Suprapubic skin (tissue), 4 donors: ENCODE results near the gene CLIC4. TPM values are rescaled to one million over a fixed set of nuclear protein-coding genes. Genes with fewer than 3 reads are reported as not detected.
"Not testable (repeated sequence)": the region's sequence is repeated elsewhere in the genome, so short reads cannot be mapped to it uniquely, and the experiment has no call there.

Experiments
- DNase-seq, 2 donors: peaks; one replicate each; pipeline ENCODE4 v3.0.0-alpha.2; 2019; ENCODE audit warnings: low spot score in 2 of 2
- H3K27ac ChIP-seq: fragments of 200-600 bp; sonication (generic); one replicate; pipeline ENCODE4 v1.5.1; 2019
- H3K27me3 ChIP-seq: fragments of 200-600 bp; sonication (generic); one replicate; pipeline ENCODE4 v1.5.1; 2019
- H3K36me3 ChIP-seq: fragments of 200-600 bp; sonication (generic); one replicate; pipeline ENCODE4 v1.5.1; 2019
- H3K4me1 ChIP-seq: fragments of 200-600 bp; sonication (generic); one replicate; pipeline ENCODE4 v1.5.1; 2019
- H3K4me3 ChIP-seq: fragments of 200-600 bp; sonication (generic); one replicate; pipeline ENCODE4 v1.5.1; 2019; ENCODE audit warnings: mild to moderate bottlenecking
- H3K9me3 ChIP-seq: fragments of 200-600 bp; sonication (generic); one replicate; pipeline ENCODE4 v1.5.1; 2019
- CTCF ChIP-seq, 2 donors: fragments of 200-600 bp in 1 of 2; fragments of 450-650 bp in 1 of 2; sonication (generic) in 1 of 2; IDR thresholded peaks; one replicate each; pipeline ENCODE4 v1.5.1; 2016 to 2019; ENCODE audit warnings: antibody characterized with exemption in 2 of 2, mild to moderate bottlenecking in 1 of 2, moderate library complexity in 1 of 2
- EP300 ChIP-seq: sonication (generic); formaldehyde crosslinking; IDR thresholded peaks from one replicate; pipeline ENCODE4 v1.6.1; 2017; ENCODE audit warnings: antibody characterized with exemption
- POLR2A ChIP-seq, 2 donors: fragments of 450-650 bp; IDR thresholded peaks; one replicate each; pipeline ENCODE4 v1.6.1; 2017; ENCODE audit warnings: antibody characterized with exemption in 2 of 2, mild to moderate bottlenecking in 2 of 2, moderate library complexity in 2 of 2
- POLR2AphosphoS5 ChIP-seq, 3 donors: sonication (generic); formaldehyde crosslinking; IDR thresholded peaks; one replicate each; pipeline ENCODE4 v1.6.1; 2017; ENCODE audit warnings: antibody characterized with exemption in 3 of 3
- WGBS: methylation state at CpG from one replicate; pipeline ENCODE4 v1.1.5; 2018; 5-methylcytosine and 5-hydroxymethylcytosine counted together
- total RNA-seq, 4 donors: library from RNA; depleted of rRNA; stranded (reverse); fragments of >200 nt; gene quantifications; one replicate each; pipeline ENCODE4 v1.1.0, GENCODE V29; 2016

Gene CLIC4
- total RNA-seq, 4 donors from 2014 or later = 50.1 to 76.3 (median 71.4) TPM

- TF ChIP-seq POLR2AphosphoS5 (IDR thresholded peaks at IDR 0.05) (no peak), CTCF (IDR thresholded peaks at IDR 0.05) (no peak), EP300 (no peak), POLR2A (IDR thresholded peaks at IDR 0.05) (no peak)
- WGBS = 88% methylated on average over 2 of the region's 2 CpGs
Observed at GRCh38 chr1:24890887-24891286, 145.6 kb downstream of the CLIC4 start.

DNA sequence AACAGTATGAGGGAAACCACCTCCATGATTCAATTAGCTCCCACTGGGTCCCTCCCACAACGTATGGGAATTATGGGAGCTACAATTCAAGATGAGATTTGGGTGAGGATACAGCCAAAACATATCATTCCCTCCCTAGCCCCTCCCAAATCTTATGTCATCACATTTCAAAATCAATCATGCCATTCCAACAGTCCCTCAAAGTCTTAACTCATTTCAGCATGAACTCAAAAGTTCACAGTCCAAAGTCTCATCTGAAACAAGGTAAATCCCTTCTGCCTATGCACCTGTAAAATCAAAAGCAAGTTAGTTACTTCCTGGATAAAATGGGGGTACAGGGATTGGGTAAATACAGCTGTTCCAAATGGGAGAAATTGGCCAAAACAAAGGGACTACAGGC, 146.1 kb downstream of the CLIC4 start:
- H3K4me3 ChIP-seq, H3K36me3 ChIP-seq, H3K27ac ChIP-seq, DNase-seq, H3K4me1 ChIP-seq, H3K27me3 ChIP-seq, H3K9me3 ChIP-seq: not testable (repeated sequence)
- WGBS = 79% methylated on average over 1 of the region's 1 CpG

More at GRCh38 chr1:24890887-24891286, 145.6 kb downstream of the CLIC4 start:
- Histone ChIP-seq H3K4me3 (no peak overlapping the region), H3K27me3 (no peaks in the 10 kb centered on the region), H3K27ac (no peak overlapping the region), H3K4me1 (no peaks in the 10 kb centered on the region), H3K36me3 (no peaks in the 10 kb centered on the region), H3K9me3 (peaks cover 5% of the 10 kb centered on the region)
- no peak for DNase-seq

DNA sequence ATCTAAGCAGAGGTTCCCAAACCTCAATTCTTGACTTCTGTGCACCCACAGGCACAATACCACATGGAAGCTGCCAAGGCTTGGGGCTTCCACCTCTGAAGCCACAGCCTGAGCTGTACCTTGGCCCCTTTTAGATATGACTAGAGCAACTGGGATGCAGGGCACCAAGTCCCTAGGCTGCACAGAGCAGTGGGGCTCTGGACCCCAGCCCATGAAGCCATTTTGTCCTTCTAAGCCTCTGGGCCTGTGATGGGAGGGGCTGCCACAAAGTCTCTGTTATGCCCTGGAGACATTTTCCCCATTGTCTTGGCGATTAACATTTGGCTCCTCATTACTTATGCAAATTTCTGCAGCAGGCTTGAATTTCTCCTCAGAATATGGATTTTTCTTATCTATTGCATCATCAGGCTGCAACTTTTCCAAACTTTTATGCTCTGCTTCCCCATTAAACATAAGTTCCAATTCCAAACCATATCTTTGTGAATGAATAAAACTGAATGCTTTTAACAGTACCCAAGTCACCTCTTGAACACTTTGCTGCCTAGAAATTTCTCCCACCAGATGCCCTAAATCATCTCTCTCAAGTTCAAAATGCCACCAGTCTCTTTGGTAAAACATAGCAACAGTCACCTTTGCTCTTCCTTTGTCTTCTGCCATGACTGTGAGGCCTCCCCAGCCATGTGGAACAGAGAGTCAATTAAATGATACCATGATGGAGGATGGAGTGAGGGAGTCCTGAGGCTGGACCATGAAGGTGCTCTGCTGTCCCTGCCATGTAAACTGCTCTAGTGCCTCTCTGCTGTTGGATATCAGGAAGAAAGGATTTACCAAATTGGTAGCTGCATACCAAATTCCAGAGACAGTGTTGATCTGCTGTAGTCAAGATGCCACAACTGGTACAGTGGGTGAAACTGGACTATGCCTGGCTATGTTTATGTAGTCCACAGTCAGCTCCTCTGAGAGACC, 147.2 kb downstream of the CLIC4 start:
- H3K4me1 ChIP-seq = peaks cover 11% of the 10 kb centered on the region
- no peak for TF ChIP-seq CTCF (IDR thresholded peaks at IDR 0.05)
- no peaks in the 10 kb centered on the region for H3K36me3 ChIP-seq
- H3K27me3 ChIP-seq = no peaks in the 10 kb centered on the region
- peak; percentile 30 to 65 for DNase-seq
- H3K9me3 ChIP-seq = peaks cover 5% of the 10 kb centered on the region
- no peak overlapping the region for H3K27ac ChIP-seq
- WGBS = 70% methylated on average over 1 of the region's 1 CpG
- H3K4me3 ChIP-seq = no peak overlapping the region

- 84% methylated on average over 3 of the region's 3 CpGs for WGBS
- H3K9me3 ChIP-seq = peaks cover 5% of the 10 kb centered on the region
- no peak overlapping the region for H3K27ac ChIP-seq
- no peak overlapping the region for H3K4me3 ChIP-seq
- TF ChIP-seq POLR2A (IDR thresholded peaks at IDR 0.05) (no peak), EP300 (no peak), CTCF (IDR thresholded peaks at IDR 0.05) (no peak), POLR2AphosphoS5 (IDR thresholded peaks at IDR 0.05) (no peak)
- peaks cover 11% of the 10 kb centered on the region for H3K4me1 ChIP-seq
- peaks cover 3% of the 10 kb centered on the region for H3K27me3 ChIP-seq
- no peaks in the 10 kb centered on the region for H3K36me3 ChIP-seq
- peak; percentile 7 to 16 for DNase-seq
Observed at GRCh38 chr1:24893431-24893830, 148.2 kb downstream of the CLIC4 start.

Other genes starting within 250 kb of the CLIC4 start
- 10 to 100 TPM; 27.0 to 29.8 (median 27.5) TPM for gene RCAN3, start 242.6 kb upstream of the CLIC4 start, total RNA-seq
- gene NCMAP, start 189.4 kb upstream of the CLIC4 start, total RNA-seq = 1 to 10 TPM in 1 of 4 donors, under 1 TPM in 2, not detected in 1; 0.24 to 1.1 (median 0.34) TPM
- gene SRRM1, start 102.1 kb upstream of the CLIC4 start, total RNA-seq = 100 to 1,000 TPM in 2 of 4 donors, 10 to 100 TPM in 2; 73.0 to 323 (median 97.0) TPM
- 10 to 100 TPM in 3 of 4 donors, 1 to 10 TPM in 1; 7.9 to 18.7 (median 13.8) TPM for gene RUNX3, start 184.8 kb downstream of the CLIC4 start, total RNA-seq